Measurements from ENCODE around the gene LENEP. TPM values are rescaled to one million over a fixed set of nuclear protein-coding genes. Genes with fewer than 3 reads are reported as not detected.

LENEP gene
- total RNA-seq, 1 experiment from 2014 or later, result 1.3 TPM

- Histone ChIP-seq H3K9me3 (ENCODE audit: insufficient read depth, low read depth) (no peaks in the 10 kb centered on the region), H2AFZ (no peak overlapping the region), H3K4me2 (peak overlapping the region; percentile 90), H3K36me3 (ENCODE audit: low read depth) (peaks cover 22% of the 10 kb centered on the region), H3K79me2 (ENCODE audit: low read depth) (peaks cover 12% of the 10 kb centered on the region), H3K27me3 (ENCODE audit: insufficient read depth, low read depth) (no peaks in the 10 kb centered on the region), H3K4me1 (replicated peaks; ENCODE audit: insufficient read depth) (peaks cover 16% of the 10 kb centered on the region), H3F3A (ENCODE audit: insufficient read depth, low read depth) (peaks cover 53% of the 10 kb centered on the region), H4K20me1 (ENCODE audit: insufficient read depth) (no peaks in the 10 kb centered on the region), H3K27ac (peak overlapping the region; percentile 72), H3K9me2 (ENCODE audit: insufficient read depth) (no peaks in the 10 kb centered on the region), H3K4me3 (peak overlapping the region; percentile 78)
- intact Hi-C loops (cut with micrococcal nuclease; ENCODE audit: unreplicated experiment), result loop anchor here (5.0 kb wide), 1 partner anchor 40 kb away; the partner anchor contains the start of gene ZBTB7B
- ChIA-PET CTCF (no interaction called here), POLR2A (ENCODE audit: unreplicated experiment) (interaction anchor here (0.6 to 0.9 kb wide), 2 partner anchors 92 to 403 kb away, joined by 3 to 4 read pairs; partner anchors contain the start of gene KCNN3)
- no peak for DNase-seq
- TF ChIP-seq CTCF (conservative IDR thresholded peaks at IDR 0.05) (no peak; the same call in 1 of the 2 replicates), EZH2 (IDR thresholded peaks at IDR 0.05; ENCODE audit: low read depth) (no peak)
- TSS peak; percentile 82 for BruUV-seq (replicated peaks)
Measured at GRCh38 chr1:154962156-154962749, 31.1 kb upstream of the LENEP start.

- no peaks in the 10 kb centered on the region for H4K20me1 ChIP-seq (ENCODE audit: insufficient read depth)
- H3K36me3 ChIP-seq (ENCODE audit: low read depth), result peaks cover 26% of the 10 kb centered on the region
- peak overlapping the region; percentile 90 for H3K4me2 ChIP-seq
- H3K4me1 ChIP-seq (replicated peaks; ENCODE audit: insufficient read depth), result peaks cover 16% of the 10 kb centered on the region
- H3K27me3 ChIP-seq (ENCODE audit: insufficient read depth, low read depth), result no peaks in the 10 kb centered on the region
- CTCF ChIA-PET, result no interaction called here
- no peak overlapping the region for H2AFZ ChIP-seq
- H3F3A ChIP-seq (ENCODE audit: insufficient read depth, low read depth), result peaks cover 57% of the 10 kb centered on the region
- intact Hi-C loops (cut with micrococcal nuclease; ENCODE audit: unreplicated experiment), result loop anchor here (5.0 kb wide), 1 partner anchor 39 kb away; the partner anchor contains the start of gene ZBTB7B
- H3K9me3 ChIP-seq (ENCODE audit: insufficient read depth, low read depth), result no peaks in the 10 kb centered on the region
- H3K79me2 ChIP-seq (ENCODE audit: low read depth), result peaks cover 12% of the 10 kb centered on the region
- H3K27ac ChIP-seq, result peak overlapping the region; percentile 72; the same call in 1 of the 2 replicates
- no peak for DNase-seq
- peak overlapping the region; percentile 78 for H3K4me3 ChIP-seq
- BruUV-seq (replicated peaks), result no TSS peak
- no peaks in the 10 kb centered on the region for H3K9me2 ChIP-seq (ENCODE audit: insufficient read depth)
- TF ChIP-seq CTCF (conservative IDR thresholded peaks at IDR 0.05) (no peak), EZH2 (IDR thresholded peaks at IDR 0.05; ENCODE audit: low read depth) (no peak)
- POLR2A ChIA-PET (ENCODE audit: unreplicated experiment), result interaction anchor here (0.6 kb wide), 1 partner anchor 9 kb away, joined by 11 read pairs; no protein-coding TSS in a partner anchor
Measured at GRCh38 chr1:154962795-154963330, 30.5 kb upstream of the LENEP start.

GRCh38 chr1:154963643-154964042 lies 29.7 kb upstream of the LENEP start:
- H3K79me2 ChIP-seq (ENCODE audit: low read depth), result peaks cover 16% of the 10 kb centered on the region
- no peak overlapping the region for H3K27ac ChIP-seq
- CTCF ChIA-PET, result no interaction called here
- no peak for TF ChIP-seq CTCF (conservative IDR thresholded peaks at IDR 0.05)
- TF ChIP-seq EZH2 (IDR thresholded peaks at IDR 0.05; ENCODE audit: low read depth), result no peak
- H3K9me3 ChIP-seq (ENCODE audit: insufficient read depth, low read depth), result no peaks in the 10 kb centered on the region
- H3K4me2 ChIP-seq, result no peak overlapping the region
- no peak for DNase-seq
- H3K27me3 ChIP-seq (ENCODE audit: insufficient read depth, low read depth), result no peaks in the 10 kb centered on the region
- peaks cover 16% of the 10 kb centered on the region for H3K4me1 ChIP-seq (replicated peaks; ENCODE audit: insufficient read depth)
- H3K9me2 ChIP-seq (ENCODE audit: insufficient read depth), result no peaks in the 10 kb centered on the region
- intact Hi-C loops (cut with micrococcal nuclease; ENCODE audit: unreplicated experiment), result loop anchor here (5.0 kb wide), 1 partner anchor 39 kb away; the partner anchor contains the start of gene ZBTB7B
- POLR2A ChIA-PET (ENCODE audit: unreplicated experiment), result interaction anchor here (0.5 to 0.7 kb wide), 3 partner anchors 8 to 78 kb away, joined by 3 to 11 read pairs (median 6); partner anchors contain the start of gene FLAD1
- H3F3A ChIP-seq (ENCODE audit: insufficient read depth, low read depth), result peaks cover 49% of the 10 kb centered on the region
- BruUV-seq (replicated peaks), result no TSS peak
- no peak overlapping the region for H3K4me3 ChIP-seq
- H4K20me1 ChIP-seq (ENCODE audit: insufficient read depth), result no peaks in the 10 kb centered on the region
- peaks cover 26% of the 10 kb centered on the region for H3K36me3 ChIP-seq (ENCODE audit: low read depth)
- no peak overlapping the region for H2AFZ ChIP-seq
